ENCODE measurements around the gene XRCC2. TPM values are rescaled to one million over a fixed set of nuclear protein-coding genes. Genes with fewer than 3 reads are reported as not detected.

XRCC2 gene
- total and polyA plus RNA-seq, 2 of the 4 experiments (the other 2 are of a cell fraction): 2.2 to 3.6 TPM

- no peak for TF ChIP-seq RCOR1 (IDR thresholded peaks at IDR 0.05; ENCODE audit: insufficient replicate concordance, low read length)
- H4K8ac ChIP-seq (ENCODE audit: low read depth in 2 of 2, low read length in 2 of 2): no peak overlapping the region
- no peaks in the 10 kb centered on the region for H3K9me1 ChIP-seq (ENCODE audit: insufficient read depth, low read length)
- no peak overlapping the region for H4K91ac ChIP-seq (ENCODE audit: insufficient read depth, low read depth, low read length)
- no peak overlapping the region for H3K23ac ChIP-seq (ENCODE audit: low read depth, low read length)
- H3K9ac ChIP-seq (ENCODE audit: low read depth, low read length): no peak overlapping the region
- no peaks in the 10 kb centered on the region for H4K20me1 ChIP-seq (ENCODE audit: insufficient read depth, low read length)
- no peaks in the 10 kb centered on the region for H3K4me1 ChIP-seq (ENCODE audit: control insufficient read depth, insufficient read depth, low read length)
- dilution Hi-C loops (cut with HindIII; ENCODE audit: low sequenced_read_pairs, unreplicated experiment): no loop called here
- no peak overlapping the region for H2BK15ac ChIP-seq (ENCODE audit: low read depth, low read length)
- no peaks in the 10 kb centered on the region for H3K9me3 ChIP-seq (ENCODE audit: control insufficient read depth, insufficient read depth, low read length)
- no peak for DNase-seq
- no peak overlapping the region for H2AK9ac ChIP-seq (replicated peaks; ENCODE audit: low read depth, low read length, poor library complexity)
- no peaks in the 10 kb centered on the region for H3K27me3 ChIP-seq (ENCODE audit: control insufficient read depth, insufficient read depth, low read length)
- no peak overlapping the region for H2BK5ac ChIP-seq (ENCODE audit: low read depth, low read length, poor library complexity, severe bottlenecking)
- ChIA-PET POLR2A (ENCODE audit: unreplicated experiment) (no interaction called here), CTCF (interaction anchor here (0.6 kb wide), 1 partner anchor 18 kb away, joined by 4 read pairs; no protein-coding TSS in a partner anchor)
- in situ Hi-C loops (cut with MboI; ENCODE audit: low sequenced_read_pairs): no loop called here
- H3K18ac ChIP-seq (ENCODE audit: low read depth, low read length): no peak overlapping the region
- no peak overlapping the region for H3K4me3 ChIP-seq (ENCODE audit: insufficient read depth, low read depth, low read length)
- no peak overlapping the region for H3K4ac ChIP-seq (ENCODE audit: low read depth, low read length)
- H3K56ac ChIP-seq (ENCODE audit: extremely low read depth, insufficient read depth, low read length): no peak overlapping the region
- BruUV-seq (replicated peaks): no TSS peak
- H3K27ac ChIP-seq (ENCODE audit: insufficient read depth, low read length): no peak overlapping the region
- no peak overlapping the region for H3K4me2 ChIP-seq (ENCODE audit: low read depth, low read length)
- H2AK5ac ChIP-seq (ENCODE audit: low read depth, low read length): no peak overlapping the region
- peaks cover 14 to 15% of the 10 kb centered on the region in 2 experiments; a peak in 3 of 4 replicates for H3K79me1 ChIP-seq (ENCODE audit: low read depth in 1 of 2, low read length in 2 of 2)
- ATAC-seq (ENCODE audit: low read depth): no peak
- no peak overlapping the region for H2BK20ac ChIP-seq (ENCODE audit: low read depth, low read length)
- H3K14ac ChIP-seq (replicated peaks; ENCODE audit: low read depth, low read length): no peak overlapping the region
- 88% methylated on average over 1 of the region's 4 CpGs; no CpG with 5 or more reads in 1 of the 2 experiments for WGBS, 2 experiments (ENCODE audit: extremely low coverage in 2 of 2, insufficient read length in 1 of 2)
- H2AFZ ChIP-seq (replicated peaks; ENCODE audit: low read length, poor library complexity): no peak overlapping the region
- 0 out of 2 replicates have a peak, but pooled peaks cover 1% of the 10 kb centered on the region for H3K36me3 ChIP-seq (ENCODE audit: control insufficient read depth, insufficient read depth, low read length)
- intact Hi-C loops (cut with micrococcal nuclease): no loop called here
- no peak overlapping the region for H2BK120ac ChIP-seq (ENCODE audit: low read depth, low read length)
- no peak overlapping the region for H4K5ac ChIP-seq (ENCODE audit: low read depth, low read length)
These were observed 11.3 kb downstream of the XRCC2 start for GRCh38 chr7:152664636-152665035.

Measured in IMR-90 (cell line).